HK-2 (cell line): ENCODE results near the gene SRA1.
"Not testable (repeated sequence)": the region's sequence is repeated elsewhere in the genome, so short reads cannot be mapped to it uniquely, and the experiment has no call there.

Experiments used
- DNase-seq: peaks from one replicate; pipeline ENCODE4 v3.0.0-alpha.2; 2018; ENCODE audit not compliant: unreplicated experiment

The SRA1 gene

DNA sequence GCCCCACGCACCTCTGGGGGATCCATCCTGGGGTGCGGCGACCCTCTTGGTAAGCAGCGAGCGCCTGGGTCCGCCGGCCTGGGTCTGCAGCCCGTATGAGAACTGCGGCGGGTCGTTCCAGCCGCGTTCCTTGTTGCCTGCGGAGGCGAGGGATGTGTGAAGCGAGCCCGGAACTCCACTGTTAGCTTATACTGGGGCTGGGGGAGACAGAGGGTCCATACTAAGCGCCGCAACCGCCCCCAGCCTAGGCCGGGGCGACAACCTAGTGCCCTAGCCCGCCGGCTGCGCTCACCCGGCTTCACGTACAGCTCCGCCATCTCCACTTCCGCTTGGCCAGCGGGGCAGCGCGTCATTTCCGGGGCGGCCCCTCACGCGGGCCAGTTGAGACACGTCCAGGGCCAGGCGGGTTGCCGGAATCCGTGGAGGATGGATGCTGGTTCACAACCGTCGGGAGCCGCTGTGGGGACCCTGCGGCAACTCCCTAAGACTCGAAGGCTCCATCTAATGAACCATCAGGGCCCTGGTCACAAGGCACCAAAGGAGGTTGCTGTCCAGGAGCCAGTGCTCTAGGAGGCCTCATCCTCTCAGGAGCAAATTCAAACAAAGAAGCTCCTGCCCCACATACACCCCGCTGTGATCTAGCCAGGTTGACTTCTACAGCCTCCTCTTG is at the start of gene SRA1:
TSS of gene SRA1 (minus strand) at position 338 of the 670 bp plus-strand sequence. CDS start at position 317, 21 bp downstream.
- DNase-seq = peak; percentile 85

GRCh38 chr5:140607031-140607430 is 49.8 kb upstream of the SRA1 start:
- no peak for DNase-seq

GRCh38 chr5:140605879-140606278 is 48.6 kb upstream of the SRA1 start:
- DNase-seq = no peak

DNA sequence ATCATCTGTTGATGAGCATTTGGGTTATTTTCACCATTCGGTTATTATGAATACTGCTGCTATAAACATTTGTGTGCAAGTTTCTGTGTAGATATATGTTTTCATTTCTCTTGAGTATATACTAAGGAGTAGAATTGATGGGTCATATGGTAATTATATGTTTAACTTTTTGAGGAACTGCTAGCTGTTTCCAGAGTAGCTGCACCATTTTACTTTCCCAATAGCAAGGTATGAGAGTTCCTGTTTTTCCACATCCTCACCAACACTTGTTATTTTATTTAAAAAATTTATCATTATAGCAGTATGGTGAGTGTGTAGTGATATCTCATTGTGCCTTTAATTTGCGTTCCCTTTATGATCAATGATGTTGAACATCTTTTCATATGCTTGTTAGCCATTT is 46.5 kb upstream of the SRA1 start:
- DNase-seq = no peak

- DNase-seq = not testable (repeated sequence)
Measured at GRCh38 chr5:140603446-140603698, 46.1 kb upstream of the SRA1 start.

DNA sequence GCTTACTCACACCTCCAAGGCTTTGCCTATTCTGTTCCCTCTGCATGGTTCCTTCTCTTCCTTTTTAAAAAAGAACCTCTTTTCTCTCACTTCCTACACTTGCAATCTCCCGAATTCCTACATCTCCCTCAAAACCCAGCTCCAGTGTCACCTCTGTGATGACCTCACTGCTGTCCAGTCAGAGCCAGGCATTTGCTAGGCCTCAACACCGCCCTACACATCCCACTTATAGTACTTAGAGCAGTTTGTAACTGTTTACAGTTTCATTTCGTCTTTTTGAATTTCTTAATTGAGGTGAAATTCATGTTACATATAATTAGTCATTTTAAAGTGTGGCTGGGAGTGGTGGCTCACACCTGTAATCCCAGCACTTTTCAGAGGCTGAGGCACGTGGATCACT is 44.9 kb upstream of the SRA1 start:
- no peak for DNase-seq

DNA sequence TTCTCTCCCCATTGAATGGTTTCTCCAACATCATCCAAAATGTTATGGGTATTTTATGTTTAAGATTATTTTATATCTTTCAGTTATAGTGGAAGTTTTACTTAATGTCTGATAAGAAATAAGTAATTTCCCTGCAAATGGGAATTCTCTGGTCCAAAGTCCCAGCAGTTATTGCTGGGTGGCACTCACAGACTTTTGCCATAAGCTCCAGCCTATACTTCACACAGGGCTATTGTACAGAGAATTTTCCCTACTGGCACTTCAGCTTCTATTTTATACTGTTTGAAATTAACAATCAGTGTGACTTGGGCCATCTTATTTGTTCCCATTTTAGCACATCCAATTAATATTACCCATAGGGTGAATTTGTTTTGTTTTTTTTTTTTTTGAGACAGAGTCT is 42.8 kb upstream of the SRA1 start:
- no peak for DNase-seq

GRCh38 chr5:140598836-140599235 is 41.6 kb upstream of the SRA1 start:
- no peak for DNase-seq

GRCh38 chr5:140596321-140596741 is 39.1 kb upstream of the SRA1 start:
- DNase-seq = no peak

GRCh38 chr5:140595538-140596300 is 38.4 kb upstream of the SRA1 start:
- no peak for DNase-seq

- no peak for DNase-seq
Measured at GRCh38 chr5:140594169-140594568, 36.9 kb upstream of the SRA1 start.

DNA sequence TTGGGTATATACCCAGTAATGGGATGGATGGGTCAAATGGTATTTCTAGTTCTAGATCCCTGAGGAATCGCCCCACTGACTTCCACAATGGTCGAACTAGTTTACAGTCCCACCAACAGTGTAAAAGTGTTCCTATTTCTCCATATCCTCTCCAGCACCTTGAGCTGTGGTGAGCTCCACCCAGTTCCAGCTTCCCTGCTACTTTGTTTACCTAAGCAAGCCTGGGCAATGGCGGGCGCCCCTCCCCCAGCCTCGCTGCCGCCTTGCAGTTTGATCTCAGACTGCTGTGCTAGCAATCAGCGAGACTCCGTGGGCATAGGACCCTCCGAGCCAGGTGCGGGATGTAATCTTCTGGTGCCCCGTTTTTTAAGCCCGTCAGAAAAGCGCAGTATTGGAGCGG is 35.8 kb upstream of the SRA1 start:
- DNase-seq = not testable (repeated sequence)

- no peak for DNase-seq
Measured at GRCh38 chr5:140591747-140592372, 34.6 kb upstream of the SRA1 start.

DNA sequence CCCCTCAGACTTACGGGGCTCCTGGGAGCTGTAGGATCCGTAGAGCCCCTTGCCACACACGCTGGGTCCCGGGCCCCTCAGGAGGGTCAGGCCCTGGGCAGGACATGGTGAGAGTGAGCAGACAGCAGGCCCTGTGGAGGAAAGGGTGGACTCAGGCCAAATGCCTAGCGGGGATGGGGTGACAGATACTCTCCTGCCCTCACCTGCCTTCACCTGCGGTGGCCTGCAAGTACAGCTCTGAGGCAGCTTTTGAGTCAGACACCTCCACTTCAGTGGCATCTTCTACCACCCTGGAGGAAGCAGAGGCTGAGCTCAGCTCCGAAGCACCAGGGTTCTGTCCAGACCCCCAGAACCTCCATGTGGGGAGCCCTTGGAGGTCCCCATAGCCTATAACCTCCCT is 33.6 kb upstream of the SRA1 start:
- DNase-seq = no peak

- DNase-seq = no peak
Measured at GRCh38 chr5:140588311-140589070, 31.2 kb upstream of the SRA1 start.

GRCh38 chr5:140587495-140587894 is 30.2 kb upstream of the SRA1 start:
- no peak for DNase-seq

DNA sequence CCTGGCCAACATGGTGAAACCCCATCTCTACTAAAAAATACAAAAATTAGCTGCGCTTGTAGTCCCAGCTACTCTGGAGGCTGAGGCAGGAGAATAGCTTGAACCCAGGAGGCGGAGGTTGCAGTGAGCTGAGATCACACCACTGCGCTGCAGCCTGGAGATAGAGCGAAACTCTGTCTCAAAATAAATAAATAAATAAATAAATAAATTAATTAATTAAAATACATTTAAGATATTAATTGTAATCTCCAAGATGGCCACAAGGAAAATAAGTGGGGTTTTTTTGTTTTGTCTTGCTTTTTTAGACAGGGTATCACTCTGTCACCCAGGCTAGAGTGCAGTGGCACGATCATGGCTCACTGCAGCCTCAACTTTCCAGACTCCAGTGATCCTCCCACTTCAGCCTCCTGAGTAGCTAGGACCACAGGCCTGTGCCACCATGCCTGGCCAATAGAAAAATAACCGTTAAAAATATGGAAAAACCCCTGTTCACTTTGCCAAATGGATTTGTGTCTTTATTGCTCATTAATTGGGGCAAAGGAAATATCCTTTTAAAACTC is 22.0 kb upstream of the SRA1 start:
- not testable (repeated sequence) for DNase-seq

DNA sequence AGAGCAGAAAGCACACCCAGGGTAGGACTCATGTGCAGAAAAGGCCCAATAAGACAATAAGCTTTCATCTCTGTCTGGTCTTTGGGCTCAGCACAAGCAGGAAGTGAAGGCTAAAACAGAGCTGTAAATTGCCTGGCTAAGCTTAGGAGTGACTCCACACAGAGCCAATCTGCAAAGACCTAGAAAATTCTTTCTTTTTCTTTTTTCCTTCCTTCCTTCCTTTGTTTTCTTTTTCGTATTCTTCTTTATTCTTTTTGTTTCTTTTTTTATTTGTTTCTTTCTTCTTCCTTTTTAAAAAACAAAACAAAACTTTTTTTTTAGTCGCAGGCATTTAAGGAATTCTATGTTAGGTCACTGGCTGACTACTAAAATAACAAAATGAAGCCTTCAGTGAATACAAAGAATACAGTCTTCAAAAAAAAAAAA is 19.5 kb upstream of the SRA1 start:
- no peak for DNase-seq

DNA sequence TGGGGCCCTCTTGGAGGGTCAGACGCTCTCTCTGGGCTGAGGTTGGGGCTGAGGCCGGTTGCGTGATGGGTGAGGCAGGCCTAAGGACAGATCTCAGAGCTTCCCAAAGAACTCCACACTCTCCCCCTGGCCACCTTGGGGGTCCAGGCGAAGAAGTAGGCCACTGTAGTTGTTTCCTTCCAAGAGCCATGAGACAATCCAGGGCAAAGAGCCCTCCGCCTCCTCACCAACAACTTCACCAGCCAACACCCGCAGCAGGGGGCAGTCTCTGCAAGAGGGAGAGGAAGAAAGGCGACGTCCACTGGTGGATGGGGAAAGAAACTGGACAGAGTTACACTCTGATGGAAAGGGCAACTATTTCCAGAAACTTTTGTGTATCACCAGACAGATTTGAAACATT is 18.0 kb upstream of the SRA1 start:
- no peak for DNase-seq

DNA sequence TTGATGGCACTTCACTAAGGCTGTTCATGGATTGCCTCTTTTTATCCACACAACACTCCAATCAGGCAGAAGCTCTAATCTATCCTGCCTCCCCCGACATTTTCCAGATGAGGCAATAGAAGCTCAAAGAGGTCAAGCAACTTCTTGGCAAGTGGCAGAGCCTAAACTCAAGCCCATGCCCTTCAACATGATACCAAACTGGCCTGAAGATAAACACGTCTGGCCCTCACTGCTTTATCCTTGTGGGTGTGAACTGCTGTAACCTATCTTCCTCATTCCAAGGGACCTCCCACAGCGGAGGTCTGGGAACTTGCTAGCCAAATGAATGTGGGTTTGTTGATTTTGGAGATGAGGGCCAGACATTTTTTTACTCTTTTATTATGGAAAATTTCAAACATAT is 16.9 kb upstream of the SRA1 start:
- no peak for DNase-seq

GRCh38 chr5:140573683-140574082 is 16.4 kb upstream of the SRA1 start:
- no peak for DNase-seq

- DNase-seq = no peak
Measured at GRCh38 chr5:140571105-140571504, 13.8 kb upstream of the SRA1 start.
